Activated T-helper 1 cell treated with anti-CD3 and anti-CD28 coated beads, Interleukin-2, amount 50 U/mL, for 16 hours (primary cell): Measurements from ENCODE around the gene PPHLN1.
A peak's percentile ranks its signal among the peaks of the same experiment; 100 is the strongest.

Experiments
- DNase-seq, 2 donors: peaks; one replicate each; pipeline ENCODE4 v3.0.0-alpha.2; 2020; ENCODE audit warnings: low read depth in 1 of 2, low spot score in 1 of 2

Gene PPHLN1

GRCh38 chr12:42325653-42326474 is at the start of gene PPHLN1, which contains the start of gene ZCRB1:
TSS of gene PPHLN1 (plus strand) at chr12:42326167. CDS start at chr12:42335903, 9,736 bp downstream.
TSS of gene ZCRB1 (minus strand) at chr12:42326094. CDS start at chr12:42324102, 1,992 bp downstream.
- DNase-seq, result peak; percentile 52 to 69

- no peak for DNase-seq
These were observed 48.4 kb upstream of the PPHLN1 start for GRCh38 chr12:42277396-42278127.

GRCh38 chr12:42278128-42278510 is 47.8 kb upstream of the PPHLN1 start:
- no peak for DNase-seq

GRCh38 chr12:42281278-42281677 is 44.7 kb upstream of the PPHLN1 start:
- no peak for DNase-seq

- DNase-seq, result no peak
These were observed 44.1 kb upstream of the PPHLN1 start for GRCh38 chr12:42281844-42282243.

GRCh38 chr12:42282294-42282693 is 43.7 kb upstream of the PPHLN1 start:
- no peak for DNase-seq

GRCh38 chr12:42283739-42284138 is 42.2 kb upstream of the PPHLN1 start:
- DNase-seq, result no peak

- DNase-seq, result no peak
These were observed 41.8 kb upstream of the PPHLN1 start for GRCh38 chr12:42284157-42284556.

- no peak for DNase-seq
These were observed 41.1 kb upstream of the PPHLN1 start for GRCh38 chr12:42284876-42285275.

- no peak for DNase-seq
These were observed 40.5 kb upstream of the PPHLN1 start for GRCh38 chr12:42285431-42285830.

- DNase-seq, result no peak
These were observed 39.2 kb upstream of the PPHLN1 start for GRCh38 chr12:42286741-42287140.

- DNase-seq, result no peak
These were observed 37.4 kb upstream of the PPHLN1 start for GRCh38 chr12:42288544-42288943.

- no peak for DNase-seq
These were observed 34.3 kb upstream of the PPHLN1 start for GRCh38 chr12:42291680-42292079.

- DNase-seq, result no peak
These were observed 29.4 kb upstream of the PPHLN1 start for GRCh38 chr12:42296503-42297109.

GRCh38 chr12:42298887-42299286 is 27.1 kb upstream of the PPHLN1 start:
- DNase-seq, result no peak

- peak in 1 of 2 donors; percentile 47 for DNase-seq
These were observed 26.3 kb upstream of the PPHLN1 start for GRCh38 chr12:42299392-42300308.

- DNase-seq, result no peak
These were observed 19.7 kb upstream of the PPHLN1 start for GRCh38 chr12:42306297-42306696.

GRCh38 chr12:42308390-42308789 is 17.6 kb upstream of the PPHLN1 start:
- DNase-seq, result no peak

GRCh38 chr12:42309996-42310395 is 16.0 kb upstream of the PPHLN1 start:
- DNase-seq, result no peak

GRCh38 chr12:42315108-42315507 is 10.9 kb upstream of the PPHLN1 start:
- no peak for DNase-seq

GRCh38 chr12:42320796-42321195 is 5.2 kb upstream of the PPHLN1 start:
- no peak for DNase-seq
